ENCODE measurements around the gene STXBP6. TPM values are rescaled to one million over a fixed set of nuclear protein-coding genes. Genes with fewer than 3 reads are reported as not detected.

Gene STXBP6
- total RNA-seq, 4 donors from 2014 or later = 4.4 to 19.9 (median 8.2) TPM

- DNase-seq (ENCODE audit: low spot score) (no peak), ATAC-seq (ENCODE audit: low FRiP score) (no peak)
- TF ChIP-seq CTCF (IDR thresholded peaks at IDR 0.05) = no peak
These were observed 32.4 kb downstream of the STXBP6 start for GRCh38 chr14:25017562-25017961.

DNA sequence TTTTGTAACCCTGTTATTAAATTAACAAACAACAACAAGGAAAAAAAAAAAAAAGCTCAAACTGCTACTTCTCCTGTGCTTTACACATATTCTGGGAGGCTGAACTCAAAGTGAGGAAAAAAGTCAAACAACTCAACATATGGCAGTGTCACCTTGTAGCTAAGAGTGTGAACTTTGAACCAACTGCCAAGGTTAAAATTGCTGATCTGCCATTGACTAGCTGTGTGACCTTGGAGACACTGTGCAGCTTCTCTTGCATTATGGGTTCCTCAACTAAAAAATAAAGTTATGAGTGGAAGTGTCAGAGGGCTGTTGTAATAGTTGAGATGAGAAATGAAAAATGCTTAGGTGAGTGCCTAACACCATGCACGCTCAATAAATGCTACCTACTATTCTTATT lies 34.2 kb downstream of the STXBP6 start:
- TF ChIP-seq CTCF (IDR thresholded peaks at IDR 0.05) = no peak
- DNase-seq (ENCODE audit: low spot score) (no peak), ATAC-seq (ENCODE audit: low FRiP score) (no peak)

DNA sequence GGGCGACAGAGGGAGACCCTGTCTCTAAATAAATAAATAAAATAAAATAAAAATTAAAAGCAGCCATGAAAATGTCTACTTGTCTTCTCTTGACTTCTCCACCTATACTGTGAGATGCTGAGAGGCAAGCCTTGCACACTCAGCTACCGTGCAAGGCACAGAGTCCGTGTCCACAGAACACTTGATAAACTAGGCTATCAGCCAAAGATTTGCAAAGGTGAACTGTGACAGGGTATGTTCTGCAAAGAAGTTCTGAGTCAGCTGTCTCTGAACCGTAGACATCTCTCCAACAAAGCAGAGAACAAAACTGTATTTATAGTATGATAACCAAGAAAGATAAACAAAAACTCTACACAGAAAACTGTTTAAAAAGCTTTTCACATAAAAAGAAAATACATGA lies 35.5 kb downstream of the STXBP6 start:
- DNase-seq (ENCODE audit: low spot score) = no peak
- no peak for ATAC-seq (ENCODE audit: low FRiP score)
- no peak for TF ChIP-seq CTCF (IDR thresholded peaks at IDR 0.05)

DNA sequence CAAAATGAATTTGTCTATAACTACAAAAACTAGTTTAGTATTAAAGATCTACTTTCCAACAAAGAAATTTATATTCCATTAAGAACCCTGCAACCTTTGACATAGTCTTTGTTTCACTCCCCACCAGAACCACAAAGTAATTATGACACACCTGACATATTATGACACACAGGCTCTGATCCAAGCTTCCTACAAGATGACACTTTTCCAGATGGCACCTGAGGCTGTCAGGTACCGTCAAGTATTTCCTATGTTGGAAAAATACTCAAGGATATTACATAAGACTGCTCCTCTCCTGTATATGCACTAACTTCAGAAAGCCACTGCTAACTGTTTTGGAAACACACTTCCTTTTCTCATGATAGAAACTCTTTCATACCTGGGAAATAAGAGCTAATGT lies 38.9 kb downstream of the STXBP6 start:
- ATAC-seq (ENCODE audit: low FRiP score) = no peak
- DNase-seq (ENCODE audit: low spot score) = no peak
- TF ChIP-seq CTCF (IDR thresholded peaks at IDR 0.05) = no peak

DNA sequence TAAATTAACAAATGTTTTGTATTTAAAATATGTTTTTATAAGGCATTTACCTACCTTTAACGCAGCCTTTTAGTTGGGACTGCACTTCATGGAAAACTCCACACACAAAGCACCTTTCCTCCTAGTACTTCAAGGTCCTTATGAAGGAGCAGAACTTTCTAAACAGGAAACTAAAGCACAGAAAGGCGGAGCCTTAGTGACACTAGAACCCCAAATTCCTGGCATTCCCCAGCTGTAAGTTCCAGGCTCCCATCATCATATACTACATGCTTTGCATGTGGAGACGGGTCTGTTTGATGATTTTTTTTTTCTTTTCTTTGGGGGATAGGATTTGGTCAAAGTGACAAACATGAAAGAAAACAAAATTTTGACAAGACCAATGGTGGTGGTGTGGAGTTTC lies 39.5 kb downstream of the STXBP6 start:
- ATAC-seq (ENCODE audit: low FRiP score) = no peak
- no peak for TF ChIP-seq CTCF (IDR thresholded peaks at IDR 0.05)
- no peak for DNase-seq (ENCODE audit: low spot score)

DNA sequence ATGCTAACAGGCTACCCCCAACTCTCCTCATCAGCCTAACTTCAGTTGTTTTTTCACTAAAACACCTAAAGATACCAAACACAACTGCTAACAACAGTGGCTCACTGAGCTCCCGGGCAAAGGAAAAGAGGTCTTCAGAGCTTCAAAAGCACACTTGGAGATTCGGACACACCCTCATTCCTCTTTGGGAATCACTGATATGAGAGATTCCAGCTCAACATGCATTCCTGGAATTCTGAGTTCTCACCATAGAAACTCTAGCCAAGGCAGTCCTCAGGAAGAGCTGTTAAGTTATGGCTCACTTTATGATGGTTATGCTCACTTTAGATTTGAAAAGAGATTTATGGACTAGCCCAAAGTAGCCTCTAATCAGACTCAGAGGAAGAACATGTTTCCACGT lies 40.1 kb downstream of the STXBP6 start:
- no peak for TF ChIP-seq CTCF (IDR thresholded peaks at IDR 0.05)
- ATAC-seq (ENCODE audit: low FRiP score) (no peak), DNase-seq (ENCODE audit: low spot score) (no peak)

- no peak for TF ChIP-seq CTCF (IDR thresholded peaks at IDR 0.05)
- no peak for DNase-seq (ENCODE audit: low spot score)
- no peak for ATAC-seq (ENCODE audit: low FRiP score)
These were observed 42.1 kb downstream of the STXBP6 start for GRCh38 chr14:25007832-25008231.
